ENCODE data around the gene KAT8.
"Not testable (repeated sequence)": the region's sequence is repeated elsewhere in the genome, so short reads cannot be mapped to it uniquely, and the experiment has no call there.

- TF ChIP-seq POLR2A, CTCF (IDR thresholded peaks at IDR 0.05): not testable (repeated sequence)
Observed at GRCh38 chr16:31141071-31141469, 23.6 kb downstream of the KAT8 start.
